ENCODE data around the gene AP3D1.

- TF ChIP-seq POLR2A (IDR thresholded peaks at IDR 0.05) (no peak), CTCF (IDR thresholded peaks at IDR 0.05 in 4 of 5, conservative IDR thresholded peaks at IDR 0.05 in 1 of 5) (no peak)
These were observed 42.9 kb downstream of the AP3D1 start for GRCh38 chr19:2108251-2109016.
